DND-41 (cell line): ENCODE measurements around the gene NUBP2.

Experiments used
- ATAC-seq: fragments of 200-7000 bp; cut with Tn5 transposase; 3 replicates; pipeline ENCODE4 v1.9.1; 2021; ENCODE audit warnings: low read depth; ENCODE audit not compliant: insufficient read depth
- DNase-seq: peaks from one replicate; pipeline ENCODE4 v3.0.0-alpha.2; 2020
- H2AFZ ChIP-seq: 2 replicates; pipeline ENCODE4 v1.6.0; 2012; ENCODE audit warnings: low read depth, low read length
- H3K27ac ChIP-seq: 2 replicates; pipeline ENCODE4 v1.5.1; 2012; ENCODE audit warnings: low read length, inconsistent platforms
- H3K27me3 ChIP-seq: fragments of 200-600 bp; sonication (generic); 2 replicates; pipeline ENCODE4 v1.6.0; 2012; ENCODE audit warnings: low read length, mild to moderate bottlenecking, inconsistent platforms; ENCODE audit not compliant: insufficient read depth, poor library complexity
- H3K36me3 ChIP-seq: 2 replicates; pipeline ENCODE4 v1.5.1; 2012; ENCODE audit warnings: low read length, inconsistent platforms; ENCODE audit not compliant: insufficient read depth
- H3K4me1 ChIP-seq: 2 replicates; pipeline ENCODE4 v1.5.1; 2012; ENCODE audit warnings: mild to moderate bottlenecking, low read length; ENCODE audit not compliant: insufficient read depth
- H3K4me2 ChIP-seq: 2 replicates; pipeline ENCODE4 v1.6.0; 2012; ENCODE audit warnings: mild to moderate bottlenecking, moderate library complexity, low read length, inconsistent platforms; ENCODE audit not compliant: insufficient read depth
- H3K4me3 ChIP-seq, 2 experiments: fragments of 200-600 bp in 1 of 2; shearing (Covaris generic) in 1 of 2; 2 replicates each; pipeline ENCODE4 v1.5.1; 2012 to 2016; ENCODE audit warnings: inconsistent platforms in 2 of 2, low read length in 2 of 2, mild to moderate bottlenecking in 2 of 2, low read depth in 1 of 2, moderate library complexity in 1 of 2
- H3K79me2 ChIP-seq: 2 replicates; pipeline ENCODE4 v1.6.0; 2012; ENCODE audit warnings: low read length, inconsistent platforms; ENCODE audit not compliant: insufficient read depth
- H3K9ac ChIP-seq: 2 replicates; pipeline ENCODE4 v1.6.0; 2012; ENCODE audit warnings: low read depth, mild to moderate bottlenecking, inconsistent platforms, low read length, moderate library complexity
- H3K9me3 ChIP-seq: 2 replicates; pipeline ENCODE4 v1.5.1; 2012; ENCODE audit warnings: low read length, moderate library complexity, mild to moderate bottlenecking, inconsistent platforms; ENCODE audit not compliant: insufficient read depth, severe bottlenecking
- H4K20me1 ChIP-seq: 2 replicates; pipeline ENCODE4 v1.6.0; 2012; ENCODE audit warnings: low read length; ENCODE audit not compliant: insufficient read depth
- CTCF ChIP-seq: IDR thresholded peaks from 2 replicates; pipeline ENCODE4 v1.5.1; 2012; ENCODE audit warnings: borderline replicate concordance, low read length, moderate library complexity, mild to moderate bottlenecking; ENCODE audit not compliant: poor library complexity, severe bottlenecking; ENCODE audit errors: extremely low read depth
- EZH2 ChIP-seq: IDR thresholded peaks from 3 replicates; pipeline ENCODE4 v1.6.1; 2012; ENCODE audit warnings: borderline replicate concordance, low read depth, mild to moderate bottlenecking, moderate library complexity, low read length, inconsistent platforms; ENCODE audit not compliant: severe bottlenecking

NUBP2 gene

GRCh38 chr16:1773703-1774447, 8.9 kb upstream of the NUBP2 start:
- TF ChIP-seq EZH2 = no peak
- no peak for TF ChIP-seq CTCF
- Histone ChIP-seq H3K9ac (peak overlapping the region; percentile 99), H2AFZ (peak overlapping the region; percentile 93), H3K79me2 (peaks cover 47% of the 10 kb centered on the region), H3K4me1 (peaks cover 32% of the 10 kb centered on the region), H4K20me1 (peaks cover 52% of the 10 kb centered on the region), H3K9me3 (no peaks in the 10 kb centered on the region), H3K27me3 (no peaks in the 10 kb centered on the region), H3K36me3 (peaks cover 63% of the 10 kb centered on the region), H3K4me2 (peak overlapping the region; percentile 98), H3K4me3 (peak overlapping the region; percentile 54 to 90), H3K27ac (peak overlapping the region; percentile 83)
- ATAC-seq (peak; percentile 25), DNase-seq (no peak)

GRCh38 chr16:1774448-1774780, 8.3 kb upstream of the NUBP2 start:
- H3K4me3 ChIP-seq = peak overlapping the region; percentile 54 to 90; a peak in 3 of 4 replicates
- H3K9ac ChIP-seq = peak overlapping the region; percentile 99
- H3K79me2 ChIP-seq = peaks cover 52% of the 10 kb centered on the region
- peak overlapping the region; percentile 98 for H3K4me2 ChIP-seq
- H3K27me3 ChIP-seq = no peaks in the 10 kb centered on the region
- H3K4me1 ChIP-seq = peaks cover 34% of the 10 kb centered on the region
- H4K20me1 ChIP-seq = peaks cover 57% of the 10 kb centered on the region
- H3K27ac ChIP-seq = peak overlapping the region; percentile 83; the same call in 1 of the 2 replicates
- no peaks in the 10 kb centered on the region for H3K9me3 ChIP-seq
- DNase-seq (no peak), ATAC-seq (no peak)
- TF ChIP-seq EZH2 (no peak), CTCF (no peak)
- H3K36me3 ChIP-seq = peaks cover 64% of the 10 kb centered on the region
- no peak overlapping the region for H2AFZ ChIP-seq

GRCh38 chr16:1775006-1775845, 7.5 kb upstream of the NUBP2 start:
- no peak overlapping the region for H2AFZ ChIP-seq
- peaks cover 57% of the 10 kb centered on the region for H4K20me1 ChIP-seq
- H3K27ac ChIP-seq = no peak overlapping the region
- H3K27me3 ChIP-seq = no peaks in the 10 kb centered on the region
- no peaks in the 10 kb centered on the region for H3K9me3 ChIP-seq
- no peak for ATAC-seq
- peaks cover 41% of the 10 kb centered on the region for H3K4me1 ChIP-seq
- peak overlapping the region; percentile 99 for H3K9ac ChIP-seq
- peak overlapping the region; percentile 98 for H3K4me2 ChIP-seq
- peak overlapping the region in 1 of 2 experiments; percentile 90; a peak in 2 of 4 replicates for H3K4me3 ChIP-seq
- TF ChIP-seq CTCF = no peak
- no peak for TF ChIP-seq EZH2
- peaks cover 64% of the 10 kb centered on the region for H3K36me3 ChIP-seq
- peaks cover 60% of the 10 kb centered on the region for H3K79me2 ChIP-seq
- DNase-seq = no peak
